Keratinocyte (primary cell): ENCODE data around the gene TRIM60. TPM values are rescaled to one million over a fixed set of nuclear protein-coding genes. Genes with fewer than 3 reads are reported as not detected.

Experiments
- DNase-seq: peaks from one replicate; pipeline ENCODE4 v3.0.0-alpha.2; 2011; ENCODE audit warnings: low read depth, missing footprints, low spot score
- FAIRE-seq: peaks from 2 replicates; lab custom pipeline; 2011; peaks lifted over from hg19 to GRCh38; lab: Jason Lieb, UNC
- H2AFZ ChIP-seq: 2 replicates; pipeline ENCODE4 v1.6.0; 2012; ENCODE audit warnings: low read length, control low read depth, inconsistent platforms; ENCODE audit not compliant: control insufficient read depth
- H3K27ac ChIP-seq: 2 replicates; pipeline ENCODE4 v1.5.1; 2011; ENCODE audit warnings: low read length; ENCODE audit not compliant: control insufficient read depth, insufficient read depth
- H3K27me3 ChIP-seq: 3 replicates; pipeline ENCODE4 v1.6.0; 2011; ENCODE audit warnings: low read length; ENCODE audit not compliant: control insufficient read depth, insufficient read depth; ENCODE audit errors: extremely low read depth
- H3K36me3 ChIP-seq, 2 experiments: 2 replicates in 1 of 2; 3 replicates in 1 of 2; pipeline ENCODE4 v1.5.1; 2011; ENCODE audit warnings: low read length in 2 of 2, mild to moderate bottlenecking in 1 of 2; ENCODE audit not compliant: control insufficient read depth in 2 of 2, insufficient read depth in 2 of 2; ENCODE audit errors: extremely low read depth in 1 of 2
- H3K4me1 ChIP-seq: 3 replicates; pipeline ENCODE4 v1.5.1; 2011; ENCODE audit warnings: low read length; ENCODE audit not compliant: control insufficient read depth, insufficient read depth; ENCODE audit errors: extremely low read depth
- H3K4me2 ChIP-seq: 3 replicates; pipeline ENCODE4 v1.6.0; 2011; ENCODE audit warnings: low read depth, low read length; ENCODE audit not compliant: control insufficient read depth, insufficient read depth; ENCODE audit errors: extremely low read depth
- H3K4me3 ChIP-seq, 3 experiments: fragments of 200-600 bp in 1 of 3; sonication (generic) in 1 of 3; 2 replicates in 2 of 3; 3 replicates in 1 of 3; pipeline ENCODE4 v1.5.1; 2011 to 2016; ENCODE audit warnings: low read length in 3 of 3, mild to moderate bottlenecking in 3 of 3, control low read depth in 2 of 3, inconsistent platforms in 1 of 3, low read depth in 1 of 3, mixed read lengths in 1 of 3, mixed run types in 1 of 3, moderate library complexity in 1 of 3; ENCODE audit not compliant: control insufficient read depth in 2 of 3, insufficient read depth in 2 of 3; ENCODE audit errors: extremely low read depth in 1 of 3
- H3K79me2 ChIP-seq: 2 replicates; pipeline ENCODE4 v1.6.0; 2012; ENCODE audit warnings: low read length; ENCODE audit not compliant: control insufficient read depth, insufficient read depth
- H3K9ac ChIP-seq: 3 replicates; pipeline ENCODE4 v1.6.0; 2011; ENCODE audit warnings: low read length; ENCODE audit not compliant: control insufficient read depth, insufficient read depth; ENCODE audit errors: extremely low read depth
- H3K9me1 ChIP-seq: 3 replicates; pipeline ENCODE4 v1.6.0; 2011; ENCODE audit warnings: low read length; ENCODE audit not compliant: control insufficient read depth, insufficient read depth; ENCODE audit errors: extremely low read depth
- H3K9me3 ChIP-seq: 2 replicates; pipeline ENCODE4 v1.5.1; 2012; ENCODE audit warnings: low read depth, low read length; ENCODE audit not compliant: control insufficient read depth
- H4K20me1 ChIP-seq: 3 replicates; pipeline ENCODE4 v1.6.0; 2011; ENCODE audit warnings: low read length; ENCODE audit not compliant: control insufficient read depth, insufficient read depth; ENCODE audit errors: extremely low read depth
- EZH2 ChIP-seq: IDR thresholded peaks from one replicate; pipeline ENCODE4 v1.6.1; 2012; ENCODE audit warnings: inconsistent platforms, mild to moderate bottlenecking, low read length, moderate library complexity
- dilution Hi-C: fragments of 300-500 bp; cut with MboI; formaldehyde crosslinking; loops from one replicate; pipeline ENCODE4 v1.7.0; 2020; ENCODE audit warnings: low sequenced_read_pairs; ENCODE audit not compliant: extremely low pct_ligation_motif_present
- polyA plus RNA-seq, 5 experiments: library from polyadenylated mRNA; depleted of rRNA in 3 of 5; stranded (reverse) in 3 of 5; stranded (forward) in 1 of 5; unstranded in 1 of 5; fragments of >200 nt; gene quantifications; 1 replicate in 1 of 5; 2 replicates in 3 of 5; 3 replicates in 1 of 5; pipeline versions ENCODE4 v1.2.1 to v1.2.3, GENCODE V29; 2011 to 2012; ENCODE audit warnings: missing spikeins in 2 of 5, low read depth in 1 of 5, low replicate concordance in 1 of 5
- TF ChIP-seq, protein P1 (sequence below), 3 experiments: IDR thresholded peaks in 1 of 3; conservative IDR thresholded peaks in 1 of 3; optimal IDR thresholded peaks in 1 of 3; 2 replicates in 2 of 3; 3 replicates in 1 of 3; pipeline versions ENCODE3 to v1.5.1; 2011; ENCODE audit warnings: low read length in 3 of 3, mild to moderate bottlenecking in 3 of 3, moderate library complexity in 2 of 3, control low read depth in 1 of 3, inconsistent platforms in 1 of 3; ENCODE audit not compliant: insufficient read depth in 2 of 3; ENCODE audit errors: extremely low read depth in 1 of 3

Gene TRIM60
- polyA plus RNA-seq, 1 donor (not counting 4 experiments of a cell fraction or from before 2014, with no cell fraction given), result not detected

DNA sequence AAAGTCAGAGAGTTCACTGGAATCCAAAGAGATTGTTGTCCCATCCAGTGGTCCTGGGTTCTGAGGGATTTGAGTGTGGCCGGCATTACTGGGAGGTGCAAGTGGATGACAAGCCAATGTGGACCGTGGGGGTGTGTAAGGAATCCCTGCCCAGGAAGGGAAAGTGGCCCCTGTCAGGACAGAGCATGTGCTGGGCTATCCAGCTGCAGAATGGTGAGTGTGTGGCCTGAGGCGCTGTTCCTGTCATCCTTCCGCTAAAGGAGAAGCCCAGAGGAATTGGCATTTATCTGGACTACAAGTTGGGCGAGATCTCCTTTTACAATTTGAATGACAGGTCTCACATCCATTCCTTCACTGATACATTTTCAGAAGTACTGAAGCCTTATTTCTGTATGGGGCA lies 20.4 kb upstream of the TRIM60 start:
- Histone ChIP-seq H3K4me1 (no peaks in the 10 kb centered on the region), H3K36me3 (no peaks in the 10 kb centered on the region), H3K9ac (no peak overlapping the region), H3K9me1 (no peaks in the 10 kb centered on the region), H3K27ac (no peak overlapping the region), H4K20me1 (no peaks in the 10 kb centered on the region), H3K79me2 (no peaks in the 10 kb centered on the region), H3K9me3 (no peaks in the 10 kb centered on the region), H3K27me3 (no peaks in the 10 kb centered on the region), H3K4me3 (no peak overlapping the region), H2AFZ (no peak overlapping the region), H3K4me2 (no peak overlapping the region)
- dilution Hi-C loops, result no loop called here
- TF ChIP-seq, protein P1, sequence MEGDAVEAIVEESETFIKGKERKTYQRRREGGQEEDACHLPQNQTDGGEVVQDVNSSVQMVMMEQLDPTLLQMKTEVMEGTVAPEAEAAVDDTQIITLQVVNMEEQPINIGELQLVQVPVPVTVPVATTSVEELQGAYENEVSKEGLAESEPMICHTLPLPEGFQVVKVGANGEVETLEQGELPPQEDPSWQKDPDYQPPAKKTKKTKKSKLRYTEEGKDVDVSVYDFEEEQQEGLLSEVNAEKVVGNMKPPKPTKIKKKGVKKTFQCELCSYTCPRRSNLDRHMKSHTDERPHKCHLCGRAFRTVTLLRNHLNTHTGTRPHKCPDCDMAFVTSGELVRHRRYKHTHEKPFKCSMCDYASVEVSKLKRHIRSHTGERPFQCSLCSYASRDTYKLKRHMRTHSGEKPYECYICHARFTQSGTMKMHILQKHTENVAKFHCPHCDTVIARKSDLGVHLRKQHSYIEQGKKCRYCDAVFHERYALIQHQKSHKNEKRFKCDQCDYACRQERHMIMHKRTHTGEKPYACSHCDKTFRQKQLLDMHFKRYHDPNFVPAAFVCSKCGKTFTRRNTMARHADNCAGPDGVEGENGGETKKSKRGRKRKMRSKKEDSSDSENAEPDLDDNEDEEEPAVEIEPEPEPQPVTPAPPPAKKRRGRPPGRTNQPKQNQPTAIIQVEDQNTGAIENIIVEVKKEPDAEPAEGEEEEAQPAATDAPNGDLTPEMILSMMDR (optimal IDR thresholded peaks at IDR 0.05 in 1 of 3, IDR thresholded peaks at IDR 0.05 in 1 of 3, conservative IDR thresholded peaks at IDR 0.05 in 1 of 3; ENCODE audit: extremely low read depth in 1 of 3, insufficient read depth in 2 of 3, low read length in 3 of 3), result no peak
- no peak for TF ChIP-seq EZH2
- no peak for FAIRE-seq
- DNase-seq, result no peak

DNA sequence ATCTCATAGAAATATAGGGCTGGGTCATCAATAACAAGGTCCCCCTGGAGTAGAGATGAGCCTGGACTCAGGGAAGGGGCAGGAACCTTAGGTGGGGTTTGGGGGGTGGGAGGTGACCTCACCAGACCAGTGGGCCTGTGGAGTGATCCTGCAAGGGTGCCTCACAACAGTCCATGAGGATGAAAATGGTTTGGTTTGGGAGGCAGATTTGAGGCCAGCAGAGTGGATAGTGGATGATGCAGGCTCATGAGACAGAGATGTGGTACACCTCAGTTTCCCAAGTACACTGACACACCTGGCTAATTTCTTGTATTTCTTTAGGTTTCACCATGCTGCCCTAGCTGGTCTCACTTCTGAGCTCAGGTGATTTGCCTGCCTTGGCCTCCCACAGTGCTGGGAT lies 18.1 kb upstream of the TRIM60 start:
- no peaks in the 10 kb centered on the region for H3K79me2 ChIP-seq
- TF ChIP-seq EZH2, result no peak
- TF ChIP-seq, protein P1 (optimal IDR thresholded peaks at IDR 0.05 in 1 of 3, IDR thresholded peaks at IDR 0.05 in 1 of 3, conservative IDR thresholded peaks at IDR 0.05 in 1 of 3; ENCODE audit: extremely low read depth in 1 of 3, insufficient read depth in 2 of 3, low read length in 3 of 3), result no peak
- DNase-seq, result no peak
- no peak for FAIRE-seq
- H4K20me1 ChIP-seq, result no peaks in the 10 kb centered on the region
- no peaks in the 10 kb centered on the region for H3K4me1 ChIP-seq
- no peaks in the 10 kb centered on the region for H3K9me3 ChIP-seq
- dilution Hi-C loops, result no loop called here
- H3K9me1 ChIP-seq, result no peaks in the 10 kb centered on the region
- H3K27ac ChIP-seq, result no peak overlapping the region
- no peak overlapping the region for H2AFZ ChIP-seq
- H3K4me3 ChIP-seq, result no peak overlapping the region
- H3K27me3 ChIP-seq, result no peaks in the 10 kb centered on the region
- no peaks in the 10 kb centered on the region for H3K36me3 ChIP-seq
- H3K9ac ChIP-seq, result no peak overlapping the region
- no peak overlapping the region for H3K4me2 ChIP-seq
